SK-N-SH (cell line): ENCODE data around the gene CYP2W1. TPM values are rescaled to one million over a fixed set of nuclear protein-coding genes. Genes with fewer than 3 reads are reported as not detected.
"Not testable (repeated sequence)": the region's sequence is repeated elsewhere in the genome, so short reads cannot be mapped to it uniquely, and the experiment has no call there.

ENCODE experiments used
- CTCF ChIA-PET: fragments of 300-600, 350-600 bp; formaldehyde crosslinking; extraction: SDS; loops from one replicate; lab custom pipeline; 2021; lab: Yijun Ruan, JAX
- POLR2A ChIA-PET: fragments of 350-600 bp; sonication (Branson Sonifier 250); formaldehyde crosslinking; extraction: SDS; loops from one replicate; lab custom pipeline; 2020; ENCODE audit warnings: antibody characterized with exemption, inconsistent platforms; lab: Yijun Ruan, JAX
- DNase-seq: peaks from one replicate; pipeline ENCODE4 v3.0.0; 2012
- H2AFZ ChIP-seq: fragments of 200-600 bp; sonication (generic); 2 replicates; pipeline ENCODE4 v1.8.1; 2016; ENCODE audit warnings: antibody characterized with exemption, mild to moderate bottlenecking, low read depth
- H3F3A ChIP-seq: fragments of 200-600 bp; sonication (generic); replicated peaks from 2 replicates; pipeline ENCODE3; 2016; ENCODE audit warnings: antibody characterized with exemption, mild to moderate bottlenecking; ENCODE audit not compliant: insufficient read depth
- H3K27ac ChIP-seq, 2 experiments: fragments of 200-500 bp in 1 of 2; fragments of 200-600 bp in 1 of 2; sonication (Bioruptor generic) in 1 of 2; sonication (generic), shearing (Covaris generic) in 1 of 2; 2 replicates each; pipeline versions ENCODE4 v1.5.1 to v1.6.1; 2014 to 2016; ENCODE audit warnings: low read depth in 2 of 2, inconsistent platforms in 1 of 2, low read length in 1 of 2, mild to moderate bottlenecking in 1 of 2, mixed read lengths in 1 of 2
- H3K27me3 ChIP-seq: fragments of 200-600 bp; sonication (generic), shearing (Covaris generic); 2 replicates; pipeline ENCODE4 v1.6.1; 2016; ENCODE audit warnings: mixed run types; ENCODE audit not compliant: insufficient read depth
- H3K36me3 ChIP-seq, 2 experiments: fragments of 200-500 bp in 1 of 2; fragments of 200-600 bp in 1 of 2; sonication (Bioruptor generic) in 1 of 2; sonication (generic) in 1 of 2; replicated peaks in 1 of 2; 2 replicates each; pipeline versions ENCODE3 to v1.5.1; 2014 to 2016; ENCODE audit warnings: low read length in 1 of 2, mild to moderate bottlenecking in 1 of 2; ENCODE audit not compliant: insufficient read depth in 2 of 2, control insufficient read depth in 1 of 2
- H3K4me1 ChIP-seq, 2 experiments: fragments of 200-500 bp in 1 of 2; fragments of 200-600 bp in 1 of 2; sonication (Bioruptor generic) in 1 of 2; sonication (generic), shearing (Covaris generic) in 1 of 2; 2 replicates each; pipeline versions ENCODE4 v1.5.1 to v1.6.1; 2014 to 2016; ENCODE audit warnings: low read depth in 1 of 2, low read length in 1 of 2, mixed run types in 1 of 2; ENCODE audit not compliant: insufficient read depth in 2 of 2, control insufficient read depth in 1 of 2
- H3K4me2 ChIP-seq: fragments of 200-600 bp; sonication (generic), shearing (Covaris generic); 2 replicates; pipeline ENCODE4 v1.6.1; 2017; ENCODE audit warnings: mixed run types
- H3K4me3 ChIP-seq, 2 experiments: fragments of 200-500 bp in 1 of 2; fragments of 200-600 bp in 1 of 2; sonication (Bioruptor generic) in 1 of 2; sonication (generic), shearing (Covaris generic) in 1 of 2; 2 replicates each; pipeline versions ENCODE4 v1.5.1 to v1.8.1; 2014 to 2016; ENCODE audit warnings: low read depth in 2 of 2, inconsistent platforms in 1 of 2, low read length in 1 of 2, mild to moderate bottlenecking in 1 of 2, mixed read lengths in 1 of 2, moderate library complexity in 1 of 2
- H3K79me2 ChIP-seq: fragments of 200-600 bp; sonication (generic); 2 replicates; pipeline ENCODE4 v1.8.1; 2017; ENCODE audit warnings: mild to moderate bottlenecking; ENCODE audit not compliant: insufficient read depth
- H3K9ac ChIP-seq: fragments of 200-600 bp; sonication (generic); 2 replicates; pipeline ENCODE4 v1.6.1; 2017; ENCODE audit warnings: mixed run types
- H3K9me2 ChIP-seq: fragments of 200-600 bp; sonication (generic); 2 replicates; pipeline ENCODE4 v1.6.1; 2017; ENCODE audit warnings: mixed run types
- H3K9me3 ChIP-seq: fragments of 200-600 bp; sonication (generic); 2 replicates; pipeline ENCODE4 v1.6.1; 2017; ENCODE audit warnings: mixed run types, mild to moderate bottlenecking, moderate library complexity
- H4K20me1 ChIP-seq: fragments of 200-600 bp; sonication (generic); 2 replicates; pipeline ENCODE4 v1.6.1; 2017; ENCODE audit warnings: mild to moderate bottlenecking, mixed run types; ENCODE audit not compliant: insufficient read depth
- GATA2 ChIP-seq: sonication (generic); formaldehyde crosslinking; IDR thresholded peaks from 2 replicates; pipeline ENCODE4 v1.5.0; 2020; ENCODE audit warnings: mild to moderate bottlenecking, missing genetic modification reagents
- NFIC ChIP-seq: IDR thresholded peaks from 2 replicates; pipeline ENCODE4 v1.4.0; 2012; ENCODE audit warnings: borderline replicate concordance
- WGBS: methylation state at CpG from one replicate; pipeline ENCODE4 v1.1.6; 2017; ENCODE audit warnings: low lambda C conversion rate; 5-methylcytosine and 5-hydroxymethylcytosine counted together
- polyA plus RNA-seq, 3 experiments: library from polyadenylated mRNA; depleted of rRNA; stranded (reverse); fragments of >200 nt; gene quantifications; 2 replicates each; pipeline ENCODE4 v1.2.3, GENCODE V29; 2012

CYP2W1 gene
- polyA plus RNA-seq, 1 of the 3 experiments (the other 2 are of a cell fraction) = 0.10 TPM

DNA sequence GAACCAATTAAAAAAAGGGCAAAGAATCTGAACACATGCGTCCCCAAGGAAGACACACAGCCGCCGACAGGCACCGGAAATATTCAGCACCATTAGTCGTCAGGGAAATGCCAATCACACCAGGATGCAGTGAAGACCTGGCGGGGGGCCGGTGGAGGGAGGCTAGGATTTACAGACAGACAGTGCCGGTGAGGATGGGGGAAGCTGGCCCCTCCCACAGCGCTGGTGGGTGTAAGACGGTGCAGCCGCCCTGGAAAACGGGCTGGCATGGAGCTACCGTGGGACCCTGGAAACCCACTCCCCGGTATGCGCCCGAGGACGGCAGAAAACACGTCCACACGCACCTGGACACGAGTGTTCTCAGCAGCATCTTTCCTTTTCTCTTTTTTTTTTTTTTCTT is 23.7 kb upstream of the CYP2W1 start:
- Histone ChIP-seq H3K27me3 (peaks cover 7% of the 10 kb centered on the region; the same call in 1 of the 2 replicates), H3K9me3 (no peaks in the 10 kb centered on the region), H3K79me2 (no peaks in the 10 kb centered on the region), H3K4me2 (no peak overlapping the region), H3K27ac (no peak overlapping the region), H3K9me2 (no peaks in the 10 kb centered on the region), H3K4me1 (peaks cover 0 to 11% of the 10 kb centered on the region in 2 experiments; a peak in 1 of 4 replicates), H2AFZ (no peak overlapping the region), H3F3A (peaks cover under 1% of the 10 kb centered on the region), H3K9ac (no peak overlapping the region), H3K4me3 (no peak overlapping the region), H4K20me1 (peaks cover under 1% of the 10 kb centered on the region; the same call in 1 of the 2 replicates), H3K36me3 (no peaks in the 10 kb centered on the region)
- ChIA-PET POLR2A (no interaction called here), CTCF (interaction anchor here (1.0 to 11.7 kb wide), 6 partner anchors 15 to 638 kb away, joined by 3 to 99 read pairs (median 7); partner anchors contain the start of gene COX19)
- peak; percentile 42 for DNase-seq
- 87% methylated on average over 20 of the region's 20 CpGs for WGBS
- no peak for TF ChIP-seq GATA2 (CRISPR knock-in tag)

- H3K36me3 ChIP-seq, H4K20me1 ChIP-seq, H3K9ac ChIP-seq, H3K4me3 ChIP-seq, H2AFZ ChIP-seq, H3K79me2 ChIP-seq, H3F3A ChIP-seq, H3K27ac ChIP-seq, H3K27me3 ChIP-seq, DNase-seq, H3K9me3 ChIP-seq, H3K4me2 ChIP-seq, H3K9me2 ChIP-seq, POLR2A ChIA-PET: not testable (repeated sequence)
- 87% methylated on average over 10 of the region's 10 CpGs for WGBS
- peaks cover 4 to 16% of the 10 kb centered on the region in 2 experiments; a peak in 2 of 4 replicates for H3K4me1 ChIP-seq
- CTCF ChIA-PET = interaction anchor here (0.9 to 11.7 kb wide), 6 partner anchors 14 to 638 kb away, joined by 3 to 99 read pairs (median 4); partner anchors contain the start of gene COX19
Measured at GRCh38 chr7:959740-960139, 23.2 kb upstream of the CYP2W1 start.

- peak; percentile 56 for DNase-seq
- H2AFZ ChIP-seq = no peak overlapping the region
- no peak overlapping the region for H3K27ac ChIP-seq
- H3K36me3 ChIP-seq = no peaks in the 10 kb centered on the region
- 0 out of 2 replicates have a peak, but pooled peaks have one; percentile 17 for TF ChIP-seq GATA2 (CRISPR knock-in tag)
- TF ChIP-seq NFIC = no peak
- TF ChIP-seq, all 33 proteins: peak for 1
- CTCF ChIA-PET = interaction anchor here (0.9 to 11.7 kb wide), 5 partner anchors 13 to 639 kb away, joined by 3 to 99 read pairs (median 6); partner anchors contain the start of gene COX19
- H3K4me3 ChIP-seq = no peak overlapping the region
- POLR2A ChIA-PET = no interaction called here
- 0 out of 2 replicates have a peak, but pooled peaks cover under 1% of the 10 kb centered on the region for H3K27me3 ChIP-seq
- peaks cover 4 to 22% of the 10 kb centered on the region in 2 experiments; a peak in 2 of 4 replicates for H3K4me1 ChIP-seq
- peaks cover 8% of the 10 kb centered on the region; the same call in 1 of the 2 replicates for H4K20me1 ChIP-seq
- H3K9me3 ChIP-seq = no peaks in the 10 kb centered on the region
- peaks cover 6% of the 10 kb centered on the region for H3F3A ChIP-seq
- no peaks in the 10 kb centered on the region for H3K9me2 ChIP-seq
- H3K9ac ChIP-seq = no peak overlapping the region
- WGBS = 72% methylated on average over 27 of the region's 31 CpGs
- H3K79me2 ChIP-seq = no peaks in the 10 kb centered on the region
- H3K4me2 ChIP-seq = no peak overlapping the region
Measured at GRCh38 chr7:960269-960871, 22.6 kb upstream of the CYP2W1 start.

GRCh38 chr7:960972-961371 is 22.0 kb upstream of the CYP2W1 start:
- CTCF ChIA-PET = interaction anchor here (1.4 to 11.7 kb wide), 4 partner anchors 13 to 639 kb away, joined by 3 to 99 read pairs (median 10); partner anchors contain the start of gene COX19
- H3K79me2 ChIP-seq, H3K9me3 ChIP-seq, H3F3A ChIP-seq, H3K27me3 ChIP-seq, H3K27ac ChIP-seq, H3K4me2 ChIP-seq, H3K9me2 ChIP-seq, H3K4me3 ChIP-seq, POLR2A ChIA-PET, H3K36me3 ChIP-seq, H3K9ac ChIP-seq, DNase-seq, H2AFZ ChIP-seq: not testable (repeated sequence)
- peaks cover 12% of the 10 kb centered on the region; the same call in 1 of the 2 replicates for H4K20me1 ChIP-seq
- WGBS = 91% methylated on average over 13 of the region's 13 CpGs
- peaks cover 4 to 24% of the 10 kb centered on the region in 2 experiments; a peak in 2 of 4 replicates for H3K4me1 ChIP-seq
